GM19372 (cell line): ENCODE measurements around the gene PRDM16.

ENCODE experiments used
- ATAC-seq: cut with Tn5 transposase; IDR thresholded peaks from one replicate; pipeline ENCODE4 v1.9.1; 2021; ENCODE audit warnings: mild to moderate bottlenecking, low read depth, moderate library complexity; ENCODE audit not compliant: unreplicated experiment

Gene PRDM16

GRCh38 chr1:3192361-3192760 lies 123.4 kb downstream of the PRDM16 start:
- ATAC-seq = no peak

GRCh38 chr1:3192825-3193224 lies 123.8 kb downstream of the PRDM16 start:
- ATAC-seq = no peak

GRCh38 chr1:3193811-3194210 lies 124.8 kb downstream of the PRDM16 start:
- ATAC-seq = no peak

GRCh38 chr1:3194760-3195479 lies 125.9 kb downstream of the PRDM16 start:
- ATAC-seq = no peak

GRCh38 chr1:3195480-3195815 lies 126.4 kb downstream of the PRDM16 start:
- ATAC-seq = no peak

- no peak for ATAC-seq
Observed at GRCh38 chr1:3195966-3196515, 127.0 kb downstream of the PRDM16 start.

- no peak for ATAC-seq
Observed at GRCh38 chr1:3196577-3197245, 127.7 kb downstream of the PRDM16 start.

GRCh38 chr1:3197781-3198316 lies 128.8 kb downstream of the PRDM16 start:
- ATAC-seq = no peak

- no peak for ATAC-seq
Observed at GRCh38 chr1:3198371-3199271, 129.6 kb downstream of the PRDM16 start.

GRCh38 chr1:3204725-3205124 lies 135.7 kb downstream of the PRDM16 start:
- no peak for ATAC-seq

- ATAC-seq = no peak
Observed at GRCh38 chr1:3205815-3206214, 136.8 kb downstream of the PRDM16 start.

- ATAC-seq = no peak
Observed at GRCh38 chr1:3206696-3207095, 137.7 kb downstream of the PRDM16 start.

GRCh38 chr1:3207217-3207848 lies 138.3 kb downstream of the PRDM16 start:
- ATAC-seq = no peak

- ATAC-seq = no peak
Observed at GRCh38 chr1:3208819-3209200, 139.8 kb downstream of the PRDM16 start.

- no peak for ATAC-seq
Observed at GRCh38 chr1:3209201-3209600, 140.2 kb downstream of the PRDM16 start.

GRCh38 chr1:3211582-3212375 lies 142.8 kb downstream of the PRDM16 start:
- no peak for ATAC-seq

GRCh38 chr1:3212453-3213355 lies 143.7 kb downstream of the PRDM16 start:
- ATAC-seq = no peak

- ATAC-seq = no peak
Observed at GRCh38 chr1:3213730-3214129, 144.7 kb downstream of the PRDM16 start.
